HPDE6-E6E7 (cell line): ENCODE measurements around the gene MAGT1.
A peak's percentile ranks its signal among the peaks of the same experiment; 100 is the strongest.
"Not testable (repeated sequence)": the region's sequence is repeated elsewhere in the genome, so short reads cannot be mapped to it uniquely, and the experiment has no call there.

Source experiments
- DNase-seq: peaks from one replicate; pipeline ENCODE4 v3.0.0; 2011; ENCODE audit warnings: missing footprints; ENCODE audit errors: extremely low spot score

Gene MAGT1

GRCh38 chrX:77894921-77895886, at the start of gene MAGT1:
Gene MAGT1, minus strand, starts transcription at chrX:77895435. Its CDS starts 25 bp downstream, at chrX:77895410.
- peak; percentile 60 for DNase-seq

DNA sequence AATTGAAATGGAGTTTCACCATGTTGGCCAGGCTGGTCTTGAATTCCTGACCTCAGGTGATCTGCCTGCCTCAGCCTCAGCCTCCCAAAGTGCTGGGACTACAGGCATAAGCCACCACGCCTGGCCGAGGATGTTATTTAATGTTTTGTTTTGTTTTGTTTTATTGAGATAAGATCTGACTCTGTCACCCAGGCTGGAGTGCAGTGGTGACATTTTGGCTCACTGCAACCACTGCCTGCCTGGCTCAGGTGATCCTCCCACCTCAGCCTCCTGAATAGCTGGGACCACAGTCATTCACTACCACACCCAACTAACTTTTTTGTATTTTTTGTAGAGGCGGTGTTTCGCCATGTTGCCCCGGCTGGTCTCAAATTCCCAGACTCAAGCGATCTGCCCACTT, 49.8 kb upstream of the MAGT1 start:
- not testable (repeated sequence) for DNase-seq

DNA sequence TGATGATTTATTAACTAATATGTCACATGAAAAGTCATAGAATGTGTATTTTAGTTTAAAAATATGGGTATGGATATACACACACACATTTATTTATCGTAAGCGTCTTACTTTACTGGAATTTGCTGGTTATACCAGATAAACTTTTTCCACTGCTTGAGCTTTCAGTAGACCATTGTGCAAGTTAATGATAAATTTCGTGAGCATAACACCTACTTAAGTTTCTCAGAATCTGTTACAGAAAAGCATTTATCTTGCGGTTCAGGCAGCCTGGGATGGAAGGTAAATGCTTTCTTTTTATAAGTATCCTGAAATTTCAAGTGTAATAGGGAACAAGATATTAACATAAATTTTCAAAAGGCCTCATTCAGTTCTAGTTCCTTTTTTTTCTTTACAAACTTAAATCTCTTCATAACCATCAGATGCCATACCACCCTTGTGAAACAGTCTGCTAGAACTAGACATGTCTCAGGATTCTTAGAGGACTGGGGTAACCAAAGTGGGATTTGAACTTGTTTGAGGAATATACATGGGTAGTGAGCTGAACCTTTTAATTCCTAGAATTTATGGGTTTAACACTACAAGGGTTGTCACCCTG, 42.9 kb upstream of the MAGT1 start:
- no peak for DNase-seq

DNA sequence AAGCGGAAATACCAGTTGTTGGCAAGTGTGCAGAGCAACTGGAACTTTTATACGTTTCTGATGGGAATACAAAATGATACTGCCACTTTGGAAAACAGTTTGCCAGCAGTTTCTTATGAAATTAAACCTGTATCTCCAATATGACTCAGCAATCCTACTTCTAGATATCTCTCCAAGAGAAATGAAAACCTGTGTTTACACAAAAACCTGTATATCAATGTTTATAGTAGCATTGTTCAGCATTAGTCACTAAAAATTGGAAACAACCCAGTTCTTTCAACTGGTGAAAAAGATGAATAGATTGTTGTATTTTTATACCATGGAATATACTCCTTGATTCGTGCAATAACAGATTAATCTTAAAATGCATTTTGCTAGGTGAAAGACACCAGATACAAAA, 42.1 kb upstream of the MAGT1 start:
- DNase-seq = no peak

DNA sequence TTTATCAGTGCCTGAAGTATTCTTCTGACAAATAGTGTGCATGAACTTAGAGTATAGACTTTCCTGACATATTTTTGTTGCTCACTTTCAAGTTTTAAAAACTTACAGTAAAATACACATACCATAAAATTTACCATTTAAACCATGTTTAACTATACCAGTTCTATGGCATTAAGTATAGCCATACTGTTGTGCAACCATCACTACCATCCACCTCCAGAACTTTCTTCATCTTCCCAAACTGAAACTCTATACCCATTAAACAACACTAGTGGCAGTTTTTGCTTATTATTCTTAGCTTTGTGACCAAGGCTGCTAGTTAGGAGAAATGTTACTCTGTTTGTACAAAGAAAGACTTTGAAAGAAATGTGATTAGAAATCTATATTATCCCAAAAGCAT, 41.1 kb upstream of the MAGT1 start:
- no peak for DNase-seq

GRCh38 chrX:77935886-77936285, 40.7 kb upstream of the MAGT1 start:
- no peak for DNase-seq

DNA sequence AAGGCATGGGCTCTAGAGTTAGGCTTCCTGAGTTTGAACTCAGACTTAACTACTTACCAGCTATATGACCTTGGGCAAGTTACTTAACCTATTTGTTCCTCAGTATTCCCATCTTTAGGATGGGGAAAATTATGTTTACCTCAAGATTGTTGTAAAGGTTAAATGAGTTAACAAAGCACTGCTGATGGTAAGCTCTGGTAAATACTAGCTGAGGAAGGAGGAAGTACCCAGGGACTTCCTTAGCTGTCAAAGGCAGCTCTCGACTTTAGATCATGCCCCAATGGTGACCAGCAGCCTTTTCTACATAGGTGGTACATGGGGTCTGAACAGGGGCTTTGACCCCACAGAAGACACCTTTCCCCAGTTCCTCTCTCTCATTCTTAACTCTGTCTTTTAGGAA, 35.3 kb upstream of the MAGT1 start:
- no peak for DNase-seq

DNA sequence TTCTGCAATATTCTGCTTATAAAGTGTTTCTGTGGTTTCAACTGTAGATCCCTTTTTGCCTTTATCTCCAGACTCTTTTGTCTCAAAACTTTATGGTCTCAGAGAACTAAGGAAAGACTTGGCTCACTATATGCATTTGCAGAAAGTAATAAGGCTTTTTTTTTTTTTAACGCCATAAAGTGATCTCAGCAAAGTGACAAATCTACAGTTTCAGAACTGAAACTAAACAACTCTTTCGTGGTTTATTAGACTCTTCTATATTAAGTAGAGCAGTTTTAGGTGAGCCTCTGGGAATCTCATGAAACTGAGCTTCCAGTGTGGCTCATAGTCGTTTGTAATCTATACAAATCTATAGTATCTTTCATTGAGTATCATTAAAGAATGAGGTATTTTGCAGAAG, 30.5 kb upstream of the MAGT1 start:
- no peak for DNase-seq

- DNase-seq = no peak
Observed at GRCh38 chrX:77924320-77924859, 29.2 kb upstream of the MAGT1 start.

GRCh38 chrX:77922787-77923186, 27.6 kb upstream of the MAGT1 start:
- no peak for DNase-seq

GRCh38 chrX:77919370-77919769, 24.1 kb upstream of the MAGT1 start:
- DNase-seq = not testable (repeated sequence)

DNA sequence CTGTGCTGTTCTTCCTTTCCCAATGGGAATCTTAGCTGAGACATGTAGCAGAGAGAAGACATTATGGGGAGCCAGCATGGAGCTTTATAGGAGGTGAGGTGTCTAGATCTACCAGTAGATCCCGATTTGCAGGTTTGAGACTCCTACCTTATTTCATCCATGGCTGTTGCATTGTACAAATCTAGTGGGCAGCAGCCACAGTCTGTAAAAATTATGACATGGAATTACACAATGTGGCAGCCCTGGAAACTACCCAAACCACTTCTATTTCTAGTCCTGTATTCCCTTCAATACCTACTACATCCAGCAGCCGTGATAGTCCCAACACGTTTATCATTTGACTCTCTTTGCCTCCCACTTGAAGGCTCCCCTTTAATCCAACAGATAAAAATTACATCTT, 23.3 kb upstream of the MAGT1 start:
- DNase-seq = no peak

DNA sequence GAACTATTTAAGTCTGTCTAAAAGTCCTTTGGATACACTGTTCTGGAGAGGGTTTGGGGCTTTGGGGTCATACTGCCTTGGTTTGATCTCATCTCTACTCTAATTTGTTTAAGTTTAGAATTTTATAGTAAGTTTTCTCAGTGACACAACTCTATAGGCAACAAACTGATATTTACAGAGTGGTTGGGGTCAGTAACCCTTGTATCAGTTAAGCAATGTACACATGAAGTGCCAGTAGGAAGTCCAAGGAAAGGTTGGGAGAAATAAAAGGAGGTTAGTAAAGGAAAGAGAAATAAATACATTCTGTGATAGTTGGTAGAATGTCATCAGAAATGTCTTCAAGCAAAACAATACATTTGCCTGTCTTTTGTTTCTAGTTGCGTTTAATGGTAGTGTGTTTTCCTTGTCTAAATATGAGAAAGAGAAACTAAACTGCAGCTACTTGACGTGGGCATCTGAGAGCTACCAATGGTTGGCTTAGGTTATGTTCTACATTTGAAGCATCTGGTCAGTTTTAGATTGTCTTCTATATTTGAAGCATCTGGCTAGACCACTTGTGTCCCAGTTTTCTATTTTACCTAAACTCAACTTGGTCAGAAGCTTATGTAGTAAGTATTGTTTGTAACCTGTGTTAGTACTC, 22.2 kb upstream of the MAGT1 start:
- no peak for DNase-seq

- DNase-seq = peak; percentile 67
Observed at GRCh38 chrX:77910108-77910840, 15.0 kb upstream of the MAGT1 start, which contains the start of gene ATP7A. Gene ATP7A, plus strand, starts transcription at chrX:77910693. Its CDS starts 60,949 bp downstream, at chrX:77971642.

DNA sequence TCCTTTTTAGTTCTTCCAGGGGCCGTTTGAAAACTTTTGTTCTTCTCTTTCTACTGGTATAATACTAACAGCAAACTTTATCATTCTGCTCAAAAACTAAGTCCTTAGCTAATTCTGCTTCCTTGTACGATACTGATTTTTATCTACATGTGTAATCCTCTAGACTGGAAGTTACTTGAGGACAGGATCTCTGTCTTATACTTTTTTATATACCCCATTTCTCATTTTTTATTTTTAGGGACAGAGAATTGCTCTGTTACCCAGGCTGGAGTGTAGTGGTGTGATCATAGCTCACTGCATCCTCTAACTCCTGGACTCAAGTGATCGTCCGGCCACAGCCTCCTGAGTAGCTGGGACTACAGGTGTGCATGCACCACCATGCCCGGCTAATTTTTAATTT, 6.3 kb upstream of the MAGT1 start:
- DNase-seq = no peak

- DNase-seq = no peak
Observed at GRCh38 chrX:77900688-77901087, 5.5 kb upstream of the MAGT1 start.

- peak; percentile 35 for DNase-seq
Observed at GRCh38 chrX:77899081-77899828, 4.0 kb upstream of the MAGT1 start, which contains the start of gene COX7B. Gene COX7B, plus strand, starts transcription at chrX:77899468. Its CDS starts 86 bp downstream, at chrX:77899554.

DNA sequence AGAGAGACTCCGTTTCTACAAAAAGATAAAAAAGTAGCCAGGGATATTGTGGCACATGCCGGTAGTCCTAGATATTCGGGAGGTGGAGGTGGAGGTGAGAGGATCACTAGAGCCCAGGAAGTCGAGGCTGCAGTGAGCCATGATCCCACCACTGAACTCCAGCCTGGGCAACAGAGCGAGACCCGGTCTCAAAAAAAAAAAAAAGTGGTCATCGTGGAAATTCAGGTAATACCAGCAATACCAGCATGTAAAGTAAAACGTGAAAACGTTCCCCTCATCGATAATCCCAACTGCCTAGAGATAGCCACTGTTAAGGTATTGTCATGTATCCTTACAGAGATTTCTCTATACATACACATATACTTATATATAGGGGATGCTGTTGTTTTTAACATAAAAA, 1.5 kb downstream of the MAGT1 start:
- DNase-seq = no peak

DNA sequence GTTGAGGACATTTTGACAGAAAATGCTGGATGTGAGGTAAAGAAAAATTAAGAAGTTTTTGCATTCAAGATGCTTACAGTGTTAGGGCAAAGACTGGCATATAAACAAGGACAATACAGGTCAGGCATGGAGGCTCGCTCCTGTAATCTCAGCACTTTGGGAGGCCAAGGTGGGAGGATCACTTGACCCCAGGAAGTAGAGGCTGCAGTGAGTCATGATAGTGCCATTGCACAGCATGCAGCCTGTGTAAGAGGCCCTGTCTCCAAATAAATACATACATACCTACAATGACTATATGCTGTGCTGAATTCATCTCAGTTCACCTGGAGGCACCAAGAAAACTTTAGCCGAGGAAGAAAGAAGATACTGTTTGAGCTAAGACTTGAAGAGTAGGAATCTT, 2.3 kb downstream of the MAGT1 start:
- no peak for DNase-seq

GRCh38 chrX:77881418-77881817, 13.8 kb downstream of the MAGT1 start:
- DNase-seq = not testable (repeated sequence)

DNA sequence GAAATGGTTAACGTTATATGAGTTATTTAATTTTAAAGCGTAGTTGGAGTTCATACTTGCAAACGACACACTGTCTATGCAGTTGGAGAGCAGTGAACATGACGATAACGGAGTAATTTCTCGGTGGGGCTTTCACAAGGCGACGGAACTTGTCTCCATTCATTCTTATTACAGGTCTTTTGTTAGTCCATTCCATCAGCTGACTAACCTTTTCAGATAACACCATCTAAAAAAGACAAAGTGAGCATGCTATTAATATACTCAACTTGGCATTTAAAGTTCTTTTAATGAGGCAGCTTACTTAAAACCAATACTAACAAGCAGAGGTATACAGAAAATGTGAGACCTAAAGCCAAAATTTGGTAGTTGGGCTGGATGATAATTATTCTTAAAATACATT, 19.9 kb downstream of the MAGT1 start:
- no peak for DNase-seq
